Measurements from ENCODE around the gene CD226.

- no peak for TF ChIP-seq CTCF (IDR thresholded peaks at IDR 0.05; ENCODE audit: insufficient read depth, low read length, poor library complexity, severe bottlenecking)
- TF ChIP-seq EZH2phosphoT487 (conservative IDR thresholded peaks at IDR 0.05; ENCODE audit: low read length) = no peak
These were observed 45.1 kb upstream of the CD226 start for GRCh38 chr18:69992776-69993175.

All from SU-DHL-6 (cell line).